GM20431 (cell line): ENCODE results near the gene CBX8.
"Not testable (repeated sequence)": the region's sequence is repeated elsewhere in the genome, so short reads cannot be mapped to it uniquely, and the experiment has no call there.

ENCODE experiments used
- in situ Hi-C: fragments of 300-500 bp; cut with MseI, MboI; formaldehyde crosslinking; loops from one replicate; pipeline ENCODE4 v1.15.0; 2020; ENCODE audit warnings: low sequenced_read_pairs; ENCODE audit not compliant: unreplicated experiment

CBX8 gene

GRCh38 chr17:79785017-79785899, 11.6 kb downstream of the CBX8 start:
- in situ Hi-C loops, result loop anchor here (25.0 kb wide), 1 partner anchor 202 kb away; no protein-coding TSS in a partner anchor

GRCh38 chr17:79784353-79785016, 12.4 kb downstream of the CBX8 start:
- in situ Hi-C loops, result loop anchor here (25.0 kb wide), 1 partner anchor 203 kb away; no protein-coding TSS in a partner anchor

DNA sequence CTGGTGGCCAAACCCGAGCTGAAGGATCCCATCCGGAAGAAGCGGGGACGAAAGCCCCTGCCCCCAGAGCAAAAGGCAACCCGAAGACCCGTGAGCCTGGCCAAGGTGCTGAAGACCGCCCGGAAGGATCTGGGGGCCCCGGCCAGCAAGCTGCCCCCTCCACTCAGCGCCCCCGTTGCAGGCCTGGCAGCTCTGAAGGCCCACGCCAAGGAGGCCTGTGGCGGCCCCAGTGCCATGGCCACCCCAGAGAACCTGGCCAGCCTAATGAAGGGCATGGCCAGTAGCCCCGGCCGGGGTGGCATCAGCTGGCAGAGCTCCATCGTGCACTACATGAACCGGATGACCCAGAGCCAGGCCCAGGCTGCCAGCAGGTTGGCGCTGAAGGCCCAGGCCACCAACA, 13.0 kb downstream of the CBX8 start:
- in situ Hi-C loops, result loop anchor here (25.0 kb wide), 1 partner anchor 203 kb away; no protein-coding TSS in a partner anchor

- in situ Hi-C loops, result loop anchor here (25.0 kb wide), 1 partner anchor 205 kb away; no protein-coding TSS in a partner anchor
Measured at GRCh38 chr17:79781736-79782575, 14.9 kb downstream of the CBX8 start.

- in situ Hi-C loops, result loop anchor here (25.0 kb wide), 1 partner anchor 206 kb away; no protein-coding TSS in a partner anchor
Measured at GRCh38 chr17:79781012-79781650, 15.7 kb downstream of the CBX8 start.

DNA sequence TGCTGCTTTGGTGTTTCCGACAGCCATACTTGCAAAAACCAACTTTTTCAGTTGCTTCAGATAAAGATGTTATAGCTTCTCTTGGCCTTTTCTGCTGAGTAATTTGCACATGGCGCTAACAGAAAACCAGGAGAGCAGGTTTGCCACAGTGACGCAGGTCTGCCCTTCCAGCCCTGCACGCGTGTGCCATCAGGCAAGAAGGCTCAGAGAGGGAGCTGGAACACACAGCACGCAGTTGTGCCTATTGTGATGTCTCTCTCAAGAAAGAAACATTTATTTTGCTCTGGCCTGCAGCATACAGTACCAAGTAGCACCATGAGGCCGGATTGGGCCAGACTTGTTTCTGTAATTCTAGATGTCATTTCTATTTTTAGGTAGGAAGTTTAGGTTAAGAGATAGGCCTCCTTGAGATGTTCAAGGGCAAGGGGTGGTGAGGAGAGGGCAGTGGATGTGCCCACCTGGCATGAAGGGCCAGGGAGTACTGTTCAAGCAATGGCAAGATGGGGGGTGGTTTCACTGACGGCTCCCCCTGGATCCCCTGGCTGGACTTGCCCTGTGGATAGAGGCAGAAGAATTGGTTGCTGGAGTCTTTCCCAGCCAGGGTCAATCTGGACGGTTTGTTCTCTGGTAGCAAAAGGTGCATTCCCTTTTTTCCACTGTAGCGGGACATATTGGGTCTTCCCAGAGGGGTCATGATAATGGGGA, 17.1 kb downstream of the CBX8 start:
- in situ Hi-C loops, result loop anchor here (25.0 kb wide), 1 partner anchor 207 kb away; no protein-coding TSS in a partner anchor

GRCh38 chr17:79779084-79779529, 17.8 kb downstream of the CBX8 start:
- in situ Hi-C loops, result loop anchor here (25.0 kb wide), 1 partner anchor 208 kb away; no protein-coding TSS in a partner anchor

DNA sequence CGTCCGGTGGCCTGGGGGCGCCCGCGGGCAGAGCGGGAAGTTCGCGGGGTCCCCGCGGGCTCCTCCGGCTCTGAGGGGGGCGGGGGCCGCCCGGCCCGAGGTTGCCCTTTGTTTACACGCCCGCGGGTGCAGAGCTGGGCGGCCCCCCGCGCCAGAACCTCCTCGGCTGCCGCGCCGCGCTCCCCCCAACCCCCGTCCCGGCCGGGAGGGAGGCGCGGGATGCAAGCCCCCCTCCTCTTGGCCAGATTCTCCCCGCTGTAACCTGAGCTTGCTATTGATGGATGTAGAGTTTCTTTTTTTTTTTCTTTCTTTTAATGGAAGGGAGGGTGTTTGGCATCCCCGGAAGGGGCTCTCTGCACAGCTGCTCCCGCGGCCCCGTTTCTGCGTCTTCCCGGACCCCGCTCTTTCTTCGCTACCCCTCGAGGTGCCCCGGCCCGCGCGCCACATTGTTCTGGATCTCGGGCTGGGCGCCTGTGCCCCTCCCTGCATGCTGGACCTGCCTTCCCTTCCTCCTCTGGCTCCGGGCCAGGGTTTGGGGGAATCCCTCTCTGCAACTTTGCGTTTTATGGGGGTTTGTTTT, 18.3 kb downstream of the CBX8 start:
- in situ Hi-C loops, result loop anchor here (25.0 kb wide), 1 partner anchor 209 kb away; no protein-coding TSS in a partner anchor

DNA sequence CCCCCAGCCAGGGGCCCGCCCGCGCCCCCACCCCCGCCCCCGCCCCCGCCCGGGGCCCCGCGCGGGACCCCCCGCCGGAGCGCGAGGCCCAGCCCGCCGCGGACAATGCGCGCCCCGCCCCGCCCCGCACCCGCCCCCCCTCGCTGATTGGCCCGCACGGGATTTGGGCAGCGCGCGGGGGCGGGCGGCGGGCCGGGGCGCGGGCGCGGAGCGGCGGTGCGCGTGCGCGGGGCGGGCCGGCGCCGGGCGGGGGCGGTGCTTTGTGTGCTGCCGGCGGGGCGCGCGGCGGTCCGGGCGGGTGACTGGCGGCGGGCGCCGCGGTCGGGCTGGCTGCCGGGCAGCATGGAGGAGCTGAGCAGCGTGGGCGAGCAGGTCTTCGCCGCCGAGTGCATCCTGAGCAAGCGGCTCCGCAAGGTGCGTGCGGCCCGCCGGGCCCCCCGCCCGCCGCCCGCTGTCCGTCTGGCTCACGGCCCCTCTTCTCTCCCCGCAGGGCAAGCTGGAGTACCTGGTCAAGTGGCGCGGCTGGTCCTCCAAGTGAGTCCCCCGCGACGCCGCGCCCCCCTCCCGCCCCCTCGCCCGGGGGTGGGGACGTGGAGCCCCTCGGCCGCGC, 18.9 kb downstream of the CBX8 start, which contains the start of gene CBX2:
CBX2 (plus strand) TSS at position 255 of the 610 bp plus-strand sequence; CDS start at position 343, 88 bp downstream.
- in situ Hi-C loops, result loop anchor here (25.0 kb wide), 1 partner anchor 209 kb away; no protein-coding TSS in a partner anchor

- in situ Hi-C loops, result loop anchor here (25.0 kb wide), 1 partner anchor 210 kb away; no protein-coding TSS in a partner anchor
Measured at GRCh38 chr17:79777120-79777893, 19.6 kb downstream of the CBX8 start.

DNA sequence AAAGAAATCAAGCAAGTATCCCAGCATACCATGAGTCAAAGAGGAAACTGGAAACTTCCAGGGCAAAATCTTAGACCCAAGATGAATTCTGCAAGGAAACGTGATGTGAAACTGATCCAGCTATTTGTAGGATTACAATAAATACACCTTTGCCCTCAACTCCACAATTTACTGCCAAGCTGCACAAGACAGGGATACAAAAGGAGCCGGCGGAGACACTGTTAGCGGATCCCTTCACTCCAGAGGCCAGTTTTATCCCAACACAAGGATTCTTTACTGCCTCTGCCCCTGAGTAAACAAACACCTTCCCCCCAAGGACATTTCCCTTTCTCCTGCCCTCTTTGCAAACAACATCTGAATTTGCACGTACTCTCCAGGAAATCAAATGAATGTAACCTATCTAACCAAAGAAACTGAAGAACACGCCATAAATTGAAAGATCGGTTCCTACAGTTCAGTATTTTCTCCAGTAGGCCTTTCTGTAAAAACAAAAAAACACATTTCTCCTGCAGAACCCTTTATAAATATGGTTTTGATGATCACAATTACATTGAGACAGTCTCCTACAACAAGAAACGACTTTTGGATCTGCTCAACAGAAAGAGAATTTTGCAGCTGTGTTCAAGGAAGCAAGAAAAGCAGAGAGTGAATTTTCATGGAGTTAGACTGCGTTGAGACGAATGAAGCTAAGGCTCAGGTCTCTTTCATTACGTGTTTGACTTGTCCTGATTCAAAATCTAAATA, 20.3 kb downstream of the CBX8 start:
- in situ Hi-C loops, result loop anchor here (25.0 kb wide), 1 partner anchor 211 kb away; no protein-coding TSS in a partner anchor

DNA sequence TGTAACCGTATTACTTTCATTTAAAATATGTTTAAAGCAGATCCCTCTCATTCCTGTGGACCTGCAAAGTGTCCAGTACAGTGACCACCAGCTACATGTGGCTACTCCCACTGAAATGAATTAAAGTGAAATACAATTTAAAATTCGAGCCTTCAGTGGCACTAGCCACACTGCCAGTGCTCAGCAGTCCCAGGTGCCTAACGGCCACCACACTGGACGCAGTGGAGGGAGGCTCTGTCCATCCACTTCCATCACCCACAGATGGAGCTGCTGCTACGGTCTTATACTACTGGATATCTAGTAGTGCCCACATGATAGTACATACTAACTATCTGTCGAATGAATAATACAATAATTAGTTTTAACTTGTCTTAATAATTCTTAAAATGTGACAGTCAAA, 21.2 kb downstream of the CBX8 start:
- in situ Hi-C loops, result loop anchor here (25.0 kb wide), 1 partner anchor 212 kb away; no protein-coding TSS in a partner anchor

DNA sequence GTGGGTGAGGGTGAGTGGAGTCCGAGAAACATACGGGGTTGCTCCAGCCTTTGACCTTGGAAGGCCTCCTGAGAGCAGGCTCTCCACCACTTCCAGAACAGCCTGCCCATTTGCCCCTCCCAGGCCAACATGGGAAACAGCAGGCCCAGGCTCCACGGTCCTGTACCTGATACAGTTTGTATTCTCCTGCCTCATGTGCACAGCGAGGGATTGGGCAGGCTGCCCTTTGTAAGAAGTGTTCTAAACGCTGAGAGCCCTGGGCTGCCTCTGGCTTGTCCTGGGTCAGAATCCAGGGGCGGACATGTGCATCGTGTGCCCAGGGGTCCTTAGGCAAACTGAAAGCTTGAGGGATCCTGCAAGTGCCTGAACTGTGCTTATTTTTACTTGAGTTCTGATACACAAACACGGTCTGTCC, 22.3 kb downstream of the CBX8 start:
- in situ Hi-C loops, result no loop called here

DNA sequence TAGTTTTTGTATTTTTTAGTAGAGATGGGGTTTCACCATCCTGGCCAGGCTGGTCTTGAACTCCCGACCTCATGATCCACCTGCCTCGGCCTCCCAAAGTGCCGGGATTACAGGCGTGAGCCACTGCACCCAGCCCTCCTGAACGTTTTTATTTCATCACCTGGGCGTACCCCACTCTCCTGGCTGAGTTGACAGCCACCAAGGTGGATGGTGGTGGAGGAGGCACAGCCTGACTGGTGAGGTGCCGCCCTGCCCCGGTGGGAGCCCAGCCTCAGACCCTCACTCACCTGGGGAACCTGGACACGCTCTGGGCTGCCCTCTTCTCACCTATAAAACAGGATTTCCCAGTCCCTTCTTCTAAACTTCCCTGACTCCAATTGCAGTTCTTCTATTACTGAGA, 24.2 kb downstream of the CBX8 start:
- in situ Hi-C loops, result not testable (repeated sequence)

DNA sequence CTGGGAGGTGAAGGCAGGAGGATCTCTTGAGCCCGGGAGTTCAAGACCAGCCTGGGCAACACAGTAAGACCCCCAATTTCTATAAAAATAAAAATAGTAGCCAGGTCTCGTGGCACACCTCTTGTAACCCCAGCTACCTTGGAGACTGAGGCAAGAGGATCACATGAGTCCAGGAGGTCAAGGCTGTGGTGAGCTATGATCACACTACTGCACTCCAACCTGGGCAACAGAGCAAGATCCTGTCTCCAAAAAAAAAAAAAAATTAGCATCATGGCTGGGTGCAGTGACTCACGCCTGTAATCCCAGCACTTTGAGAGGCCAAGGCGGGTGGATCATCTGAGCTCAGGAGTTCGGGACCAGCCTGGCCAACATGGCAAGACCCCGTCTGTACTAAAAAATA, 25.6 kb downstream of the CBX8 start:
- in situ Hi-C loops, result no loop called here
